HG03280 (cell line): ENCODE results near the gene OR1Q1.
"Not testable (repeated sequence)": the region's sequence is repeated elsewhere in the genome, so short reads cannot be mapped to it uniquely, and the experiment has no call there.

Experiments used
- ATAC-seq: cut with Tn5 transposase; IDR thresholded peaks from one replicate; pipeline ENCODE4 v1.9.1; 2021; ENCODE audit warnings: mild to moderate bottlenecking, moderate library complexity; ENCODE audit not compliant: unreplicated experiment

The OR1Q1 gene, protein sequence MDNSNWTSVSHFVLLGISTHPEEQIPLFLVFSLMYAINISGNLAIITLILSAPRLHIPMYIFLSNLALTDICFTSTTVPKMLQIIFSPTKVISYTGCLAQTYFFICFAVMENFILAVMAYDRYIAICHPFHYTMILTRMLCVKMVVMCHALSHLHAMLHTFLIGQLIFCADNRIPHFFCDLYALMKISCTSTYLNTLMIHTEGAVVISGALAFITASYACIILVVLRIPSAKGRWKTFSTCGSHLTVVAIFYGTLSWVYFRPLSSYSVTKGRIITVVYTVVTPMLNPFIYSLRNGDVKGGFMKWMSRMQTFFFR

DNA sequence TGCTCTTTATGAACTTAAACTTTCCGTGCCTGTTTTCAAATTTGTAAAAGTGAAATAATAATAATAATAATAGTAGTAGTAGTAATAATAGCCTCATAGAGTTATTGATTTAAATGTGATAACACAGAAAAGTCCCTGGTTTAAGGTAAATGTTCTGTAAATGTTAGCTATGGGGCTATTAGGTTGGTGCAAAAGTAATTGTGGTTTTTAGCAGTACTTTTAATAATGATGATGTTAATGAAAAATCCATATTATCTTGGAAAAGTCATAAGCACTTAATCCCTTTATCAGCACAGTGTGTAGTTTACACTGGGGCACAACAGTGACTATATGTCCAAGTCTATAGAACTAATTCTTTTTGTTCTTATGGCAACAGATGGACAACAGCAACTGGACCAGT is at the start of gene OR1Q1:
OR1Q1 (plus strand) TSS at position 377 of the 400 bp plus-strand sequence; CDS start at position 377, 0 bp downstream.
- no peak for ATAC-seq

DNA sequence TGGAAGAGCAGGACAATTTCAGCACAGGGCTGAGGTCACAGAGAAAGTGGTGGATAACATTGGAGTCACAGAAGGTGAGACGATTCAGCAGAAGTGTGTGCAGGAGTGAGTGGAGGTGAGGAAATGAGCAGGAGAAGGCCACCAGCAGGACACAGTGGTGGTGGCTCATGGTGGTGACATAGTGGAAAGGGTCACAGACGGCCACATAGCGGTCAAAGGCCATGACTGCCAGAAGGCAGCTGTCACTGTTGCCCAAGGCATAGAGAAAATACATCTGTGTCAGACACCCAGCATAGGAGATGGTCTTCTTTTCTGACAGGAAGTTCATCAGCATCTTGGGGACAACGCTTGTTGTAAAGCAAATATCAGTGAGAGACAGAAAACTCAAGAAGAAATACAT is 46.6 kb upstream of the OR1Q1 start:
- ATAC-seq = no peak

DNA sequence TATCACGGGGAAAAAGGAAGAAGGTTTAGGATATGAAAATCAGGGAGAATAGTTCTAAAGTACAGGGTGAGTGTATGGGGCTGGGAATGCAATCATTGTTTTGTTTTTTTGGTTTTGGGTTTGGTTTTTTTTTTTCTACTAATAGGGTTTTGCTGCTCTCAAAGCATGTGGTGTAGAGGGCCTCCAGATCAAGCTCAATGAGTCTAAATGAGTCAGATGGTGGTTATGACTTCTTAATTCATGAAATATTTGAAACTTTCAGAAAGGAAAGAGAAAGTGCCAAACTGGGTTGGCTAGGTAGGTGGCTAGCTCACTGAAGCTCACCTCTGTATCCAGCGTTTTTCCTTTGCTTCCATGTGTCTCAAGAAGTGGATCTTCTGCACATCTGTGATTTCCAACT is 42.1 kb upstream of the OR1Q1 start:
- no peak for ATAC-seq

DNA sequence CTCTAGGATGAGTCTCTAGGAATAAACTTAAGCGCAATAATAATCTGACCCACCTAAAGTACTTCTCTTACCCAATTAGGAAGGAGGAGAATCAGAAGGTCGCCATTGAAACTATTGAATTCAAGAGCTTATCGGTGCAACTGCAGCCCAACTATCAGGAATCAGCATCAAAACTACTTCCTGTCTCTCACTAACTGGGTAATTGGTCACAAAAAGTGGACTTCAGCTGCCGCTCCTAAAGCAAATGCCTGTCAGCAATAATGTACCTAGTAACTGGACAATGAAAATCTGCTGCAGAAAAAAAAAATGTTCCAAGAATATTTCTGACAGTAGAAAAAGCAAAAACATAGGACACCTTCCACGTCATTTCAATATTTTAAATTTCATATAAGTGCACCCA is 34.7 kb upstream of the OR1Q1 start:
- no peak for ATAC-seq

DNA sequence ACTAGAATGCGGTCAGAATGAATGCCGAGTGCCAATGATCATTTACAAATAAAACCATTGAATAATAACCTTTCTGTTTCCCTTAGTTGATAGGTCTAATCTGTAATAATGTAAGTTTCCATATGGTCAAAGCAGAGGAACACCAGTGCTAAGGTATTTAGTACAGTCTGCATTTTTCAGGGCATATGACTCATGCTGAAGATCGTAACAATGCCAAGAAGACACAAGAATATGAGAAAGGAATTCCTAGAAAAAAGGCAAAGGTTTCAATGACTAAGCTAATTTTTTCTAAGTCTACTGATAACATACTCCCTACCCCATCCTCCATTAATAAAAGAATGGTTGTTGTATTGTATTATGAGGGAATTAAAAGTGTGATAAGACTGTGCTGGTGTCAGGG is 34.2 kb upstream of the OR1Q1 start:
- ATAC-seq = no peak

DNA sequence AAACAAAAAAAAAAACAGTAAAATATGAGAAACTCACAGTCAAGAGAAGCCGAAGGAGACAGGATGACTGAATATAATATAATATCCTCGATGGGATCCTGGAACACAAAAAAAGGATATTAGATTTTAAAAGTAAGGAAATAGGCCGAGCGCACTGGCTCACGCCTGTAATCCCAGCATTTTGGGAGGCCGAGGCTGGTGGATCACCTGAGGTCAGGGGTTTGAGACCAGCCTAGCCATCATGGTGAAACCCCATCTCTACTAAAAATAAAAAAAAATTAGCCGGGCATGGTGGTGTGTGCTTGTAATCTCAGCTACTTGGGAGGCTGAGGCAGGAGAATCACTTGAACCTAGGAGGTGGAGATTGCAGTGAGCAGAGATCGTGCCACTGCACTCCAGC is 31.3 kb upstream of the OR1Q1 start, which contains the start of gene OR1L8:
OR1L8 (minus strand) TSS at position 101 of the 400 bp plus-strand sequence. CDS start 14,907 bp downstream, outside the sequence.
- ATAC-seq = not testable (repeated sequence)

DNA sequence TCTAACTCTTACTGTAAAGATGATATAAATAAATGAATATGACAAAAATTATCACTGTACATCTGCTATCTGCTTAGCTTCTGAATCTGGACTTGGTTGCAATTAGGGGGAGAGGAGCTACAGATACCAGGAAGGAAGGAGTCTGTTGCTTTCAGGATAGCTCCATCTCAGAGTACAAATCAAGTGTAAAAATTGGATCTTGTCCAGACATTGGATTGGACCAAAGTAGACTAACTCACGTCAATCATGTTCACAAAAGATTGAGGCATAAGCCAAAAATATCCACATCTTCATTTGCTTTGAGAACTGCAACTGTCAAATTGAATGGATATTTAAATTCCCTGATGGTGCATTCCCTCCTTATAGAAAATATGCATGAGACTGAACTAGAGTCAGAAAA is 8.8 kb upstream of the OR1Q1 start:
- ATAC-seq = no peak

DNA sequence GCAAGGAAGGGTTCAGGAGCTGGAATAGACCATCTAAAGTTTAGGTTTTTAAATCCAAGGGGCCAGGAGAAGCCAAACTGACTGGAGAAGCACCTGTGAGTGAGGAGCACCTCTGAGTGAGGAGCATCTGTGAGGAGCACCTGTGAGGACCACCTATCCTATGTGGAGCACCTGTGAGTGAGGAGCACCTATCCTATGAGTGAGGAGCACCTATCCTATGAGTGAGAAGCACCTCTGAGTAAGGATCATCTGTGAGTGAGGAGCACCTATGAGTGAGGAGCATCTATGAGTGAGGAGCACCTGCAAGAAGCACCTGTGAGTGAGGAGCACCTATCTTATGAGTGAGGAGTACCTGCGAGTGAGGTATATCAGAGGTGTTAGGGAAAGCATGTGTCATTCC is 8.0 kb upstream of the OR1Q1 start:
- no peak for ATAC-seq

DNA sequence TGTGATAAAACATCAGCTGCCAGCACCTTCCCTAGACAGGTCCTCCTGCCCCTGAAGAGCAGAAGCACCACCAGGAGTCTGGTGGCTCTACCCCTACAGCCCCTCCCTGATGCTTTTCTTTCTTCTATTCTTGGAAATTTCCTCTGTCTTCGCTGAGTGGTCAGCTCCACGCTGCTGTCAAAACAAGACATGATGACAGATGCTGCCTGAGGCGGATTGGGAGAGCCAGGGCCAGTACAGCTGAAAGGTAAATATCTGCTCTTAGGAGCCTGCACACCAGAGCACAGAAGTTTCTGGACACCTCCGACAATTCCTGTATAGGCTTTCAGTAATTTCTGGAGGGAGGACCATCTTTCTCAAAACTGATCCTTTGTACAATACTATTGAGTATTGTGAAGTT is 4.7 kb upstream of the OR1Q1 start:
- ATAC-seq = no peak

DNA sequence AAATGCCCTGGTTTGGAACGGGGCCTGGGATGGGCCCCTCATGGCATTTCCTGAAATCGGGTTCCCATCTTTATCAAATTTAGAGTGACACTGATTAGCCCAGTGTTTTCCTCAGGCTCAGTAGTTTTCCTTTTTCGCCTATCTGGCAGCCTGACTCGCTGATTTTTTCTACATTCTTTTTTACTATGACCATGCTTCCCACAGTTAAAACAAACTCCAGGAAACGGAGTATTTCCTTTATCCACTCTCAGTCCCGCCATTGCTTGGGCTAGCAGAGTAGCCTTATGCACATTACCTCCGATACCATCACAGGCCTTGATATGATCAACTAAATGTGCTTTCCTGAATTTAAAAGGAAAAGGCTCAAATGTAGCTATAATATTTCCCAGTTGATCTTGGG is 5.5 kb downstream of the OR1Q1 start:
- ATAC-seq = no peak

DNA sequence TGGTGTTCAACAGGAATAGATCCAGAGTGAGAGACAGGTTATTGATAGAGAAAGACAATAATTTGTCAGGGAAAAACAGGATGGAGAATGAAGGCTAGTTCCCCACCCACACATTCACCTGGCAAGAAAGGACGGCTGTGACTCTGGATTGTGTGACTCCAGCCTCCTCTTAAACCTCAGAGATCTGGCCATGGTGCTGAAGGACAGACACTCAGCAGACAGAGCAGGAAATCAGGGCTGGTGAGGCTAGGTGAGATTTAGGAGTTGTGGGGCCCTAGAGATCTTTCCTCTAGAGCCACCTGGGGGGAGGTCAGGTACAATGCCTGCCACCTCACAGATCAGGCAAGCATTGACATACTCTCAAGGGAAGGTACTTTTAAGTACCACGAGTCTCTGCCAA is 27.7 kb downstream of the OR1Q1 start:
- no peak for ATAC-seq

DNA sequence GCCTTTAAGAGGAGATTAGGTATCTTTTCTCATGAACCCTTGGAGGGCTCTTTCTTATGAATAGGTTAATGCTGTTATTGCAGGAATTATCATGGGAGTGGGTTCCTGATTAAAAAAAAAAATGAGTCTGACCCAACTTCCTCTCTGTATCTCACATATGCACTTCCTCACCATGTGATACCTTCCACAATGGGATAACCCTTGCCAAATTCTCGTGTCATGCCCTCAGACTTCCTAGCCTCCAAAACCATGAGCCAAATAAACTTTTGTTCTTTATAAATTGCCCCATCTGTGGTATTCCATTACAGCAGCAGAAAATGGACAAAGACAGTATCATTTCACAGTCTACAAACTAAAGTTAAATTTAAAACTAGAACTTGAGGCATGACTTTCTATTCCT is 41.8 kb downstream of the OR1Q1 start:
- ATAC-seq = no peak

DNA sequence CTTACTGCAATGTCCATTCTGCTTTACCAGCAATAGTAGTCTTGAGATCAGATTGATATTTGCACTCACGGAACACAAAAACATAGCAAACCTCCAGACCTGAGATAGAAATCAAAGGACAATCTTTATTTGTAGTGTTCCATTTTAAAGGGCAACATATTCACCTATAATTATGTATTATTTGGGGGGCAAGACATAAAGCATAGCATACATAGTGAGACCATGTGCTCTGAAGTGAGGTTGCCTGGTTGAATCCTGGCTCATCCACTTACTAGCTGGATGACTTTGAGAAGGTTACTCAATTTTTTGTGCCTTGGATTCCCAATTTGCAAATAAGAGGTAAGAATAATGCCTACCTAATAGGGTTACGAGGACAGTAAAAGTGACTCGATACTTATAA is 43.0 kb downstream of the OR1Q1 start, which contains the start of gene OR1B1:
OR1B1 (minus strand) TSS at position 101 of the 400 bp plus-strand sequence.
- no peak for ATAC-seq

DNA sequence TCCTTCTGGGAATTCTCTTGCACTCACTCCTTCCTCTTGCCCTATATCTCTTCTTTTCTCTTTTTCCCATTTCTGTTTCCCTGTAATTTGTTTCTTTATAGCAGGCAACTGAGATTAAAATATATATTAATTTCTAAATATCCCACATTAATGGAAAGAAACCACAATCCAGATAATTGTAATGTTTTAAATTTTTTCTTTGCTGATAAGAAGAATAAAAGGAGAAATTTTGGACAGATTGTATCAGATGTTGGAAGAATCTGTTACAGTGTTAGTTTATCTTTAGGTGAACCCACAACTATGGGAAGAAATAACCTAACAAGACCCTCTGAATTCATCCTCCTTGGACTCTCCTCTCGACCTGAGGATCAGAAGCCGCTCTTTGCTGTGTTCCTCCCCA is 46.9 kb downstream of the OR1Q1 start, which contains the start of gene OR1L1:
OR1L1 (plus strand) TSS at position 301 of the 400 bp plus-strand sequence; CDS start at position 301, 0 bp downstream.
- no peak for ATAC-seq
